ENCODE results near the gene ZBTB37.
"Not testable (repeated sequence)": the region's sequence is repeated elsewhere in the genome, so short reads cannot be mapped to it uniquely, and the experiment has no call there.

ZBTB37 gene

GRCh38 chr1:173915596-173915995 is 47.4 kb downstream of the ZBTB37 start:
- DNase-seq, result no peak

GRCh38 chr1:173916667-173917066 is 48.5 kb downstream of the ZBTB37 start:
- DNase-seq, result no peak

- DNase-seq, result no peak
Measured at GRCh38 chr1:173917149-173917548, 49.0 kb downstream of the ZBTB37 start, which contains the start of gene SERPINC1. Gene SERPINC1 (minus strand): TSS chr1:173917327. CDS start chr1:173917259, 68 bp downstream.

- DNase-seq, result no peak
Measured at GRCh38 chr1:173917635-173918493, 49.7 kb downstream of the ZBTB37 start.

GRCh38 chr1:173920861-173921260 is 52.7 kb downstream of the ZBTB37 start:
- DNase-seq, result no peak

DNA sequence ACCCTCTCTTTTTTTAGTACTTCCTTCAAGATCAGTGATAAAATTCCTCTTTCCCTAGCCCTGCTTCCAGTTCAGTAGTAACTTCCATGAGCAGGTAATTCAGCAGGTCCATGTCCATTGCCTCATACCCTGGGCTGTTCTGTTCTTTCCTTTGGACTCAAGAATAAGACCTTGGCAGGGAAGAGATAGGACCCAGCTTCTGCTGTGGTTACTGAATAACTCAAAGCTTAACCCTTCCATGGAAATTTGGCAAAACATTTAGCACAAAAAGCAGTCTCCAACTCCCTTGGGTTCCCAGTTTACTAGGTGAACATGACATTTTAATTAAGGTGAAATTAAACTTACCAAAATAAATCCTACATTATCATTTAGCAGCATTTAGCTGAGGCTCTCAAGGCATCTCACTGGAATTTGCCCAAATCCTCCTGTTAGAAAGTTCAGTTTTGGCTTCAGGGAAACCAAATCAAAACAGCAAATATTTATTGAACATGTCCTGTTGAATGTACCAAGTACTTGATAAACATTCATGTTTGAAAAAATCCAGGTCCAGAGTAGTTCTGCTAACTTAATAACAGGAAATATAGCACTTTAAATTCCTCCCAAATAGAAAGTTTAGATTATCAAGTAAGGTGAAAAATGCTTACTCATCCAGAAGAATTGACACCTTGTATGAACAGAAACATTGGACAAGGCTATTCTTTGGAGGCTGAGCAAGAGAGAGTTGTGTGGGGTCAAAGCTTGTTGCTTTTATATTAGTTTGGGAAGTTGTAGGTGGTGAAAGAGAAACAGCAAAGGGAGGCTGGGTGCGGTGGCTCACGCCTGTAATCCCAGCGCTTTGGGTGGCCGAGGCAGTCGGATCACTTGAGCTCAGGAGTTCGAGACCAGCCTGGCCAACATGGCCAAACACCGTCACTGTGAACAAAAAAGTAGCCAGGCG is 57.4 kb downstream of the ZBTB37 start:
- no peak for DNase-seq

DNA sequence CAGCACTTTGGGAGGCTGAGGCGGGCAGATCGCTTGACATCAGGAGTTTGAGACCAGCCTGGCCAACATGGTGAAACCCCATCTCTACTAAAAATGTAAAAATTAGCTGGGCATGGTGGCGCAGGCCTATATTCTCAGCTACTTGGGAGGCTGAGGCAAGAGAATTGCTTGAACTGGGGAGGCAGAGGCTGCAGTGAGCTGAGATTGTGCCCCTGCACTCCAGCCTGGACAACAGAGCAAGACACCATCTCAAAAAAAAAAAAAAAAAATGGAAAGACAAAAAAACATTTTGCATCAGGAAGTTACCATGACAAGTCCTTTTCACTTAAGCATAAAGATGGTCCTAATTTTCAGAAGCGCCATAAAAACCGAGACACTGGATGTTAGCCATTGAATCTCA is 62.4 kb downstream of the ZBTB37 start:
- DNase-seq, result not testable (repeated sequence)

DNA sequence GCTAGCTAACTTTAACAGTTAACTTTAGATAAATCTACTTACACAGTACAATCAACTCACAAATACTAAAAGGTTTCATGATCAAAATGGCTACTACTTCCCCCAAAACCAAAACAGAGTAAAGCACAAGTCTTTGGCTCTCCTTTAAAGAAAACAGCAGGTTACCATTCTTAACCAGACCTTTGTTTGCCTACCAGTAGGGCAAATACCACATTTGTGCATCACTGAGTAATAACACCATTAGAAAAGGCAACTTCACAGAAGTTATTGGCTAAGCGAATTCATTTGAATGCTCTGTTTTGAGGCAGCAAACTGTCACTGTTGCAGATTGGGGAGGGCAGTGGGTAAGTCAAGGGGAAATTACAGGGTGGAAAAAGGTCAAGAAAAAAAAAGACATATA is 66.3 kb downstream of the ZBTB37 start:
- no peak for DNase-seq

DNA sequence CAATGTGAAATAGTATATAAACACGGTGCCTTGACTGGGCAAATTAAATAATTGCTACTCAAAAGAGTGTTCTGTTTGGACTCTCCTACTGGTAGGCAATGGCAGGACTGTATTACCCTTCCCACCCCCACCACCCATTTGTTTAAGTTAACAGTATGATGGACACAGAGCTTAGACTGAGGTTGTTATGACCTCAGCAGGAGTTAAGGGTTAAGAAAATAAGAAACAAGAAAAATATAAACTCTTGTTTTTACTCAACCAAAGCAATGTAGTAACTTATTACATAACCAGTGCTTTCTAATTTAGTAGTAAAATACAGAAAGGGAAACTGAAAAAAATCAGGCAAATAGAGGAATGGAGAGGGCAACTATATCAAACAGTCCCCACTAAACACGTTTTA is 68.9 kb downstream of the ZBTB37 start:
- no peak for DNase-seq

- DNase-seq, result no peak
Measured at GRCh38 chr1:173946380-173946921, 78.3 kb downstream of the ZBTB37 start.

- no peak for DNase-seq
Measured at GRCh38 chr1:173948594-173948993, 80.4 kb downstream of the ZBTB37 start.
